ENCODE results near the gene ACSF3. TPM values are rescaled to one million over a fixed set of nuclear protein-coding genes. Genes with fewer than 3 reads are reported as not detected.

The ACSF3 gene
- total and polyA plus RNA-seq, 2 experiments from 2014 or later, result 27.6 to 32.2 TPM

GRCh38 chr16:89200124-89200849 lies 106.6 kb downstream of the ACSF3 start, which contains the start of gene SLC22A31:
Gene SLC22A31 (minus strand): TSS chr16:89200537. CDS start chr16:89200501, 36 bp downstream.
- Histone ChIP-seq H3K4me1 (ENCODE audit: low read depth) (peaks cover 8% of the 10 kb centered on the region), H3K9me3 (ENCODE audit: low read depth) (no peaks in the 10 kb centered on the region)
- DNase-seq (ENCODE audit: low read depth in 1 of 2, low spot score in 1 of 2), result no peak

GRCh38 chr16:89200850-89201411 lies 107.3 kb downstream of the ACSF3 start:
- peaks cover 61% of the 10 kb centered on the region for H3K27me3 ChIP-seq
- H3K27ac ChIP-seq, result no peak overlapping the region
- no peak for DNase-seq (ENCODE audit: low read depth in 1 of 2, low spot score in 1 of 2)
- H3K4me1 ChIP-seq (ENCODE audit: low read depth), result peaks cover 8% of the 10 kb centered on the region
- H3K4me3 ChIP-seq, result peak overlapping the region; percentile 38
- no peaks in the 10 kb centered on the region for H3K36me3 ChIP-seq
- no peaks in the 10 kb centered on the region for H3K9me3 ChIP-seq (ENCODE audit: low read depth)
- TF ChIP-seq CTCF (IDR thresholded peaks at IDR 0.05; ENCODE audit: low read depth, low read length), result no peak

More at GRCh38 chr16:89200124-89200849, 106.6 kb downstream of the ACSF3 start, which contains the start of gene SLC22A31:
- no peak within 1 kb of the TSS for H3K27ac ChIP-seq
- H3K36me3 ChIP-seq, result no peaks in the 10 kb centered on the region
- peak within 1 kb of the TSS; percentile 38 for H3K4me3 ChIP-seq
- H3K27me3 ChIP-seq, result peaks cover 61% of the 10 kb centered on the region
- no peak for TF ChIP-seq CTCF (IDR thresholded peaks at IDR 0.05; ENCODE audit: low read depth, low read length)

GRCh38 chr16:89201439-89202377 lies 108.1 kb downstream of the ACSF3 start:
- Histone ChIP-seq H3K9me3 (ENCODE audit: low read depth) (no peaks in the 10 kb centered on the region), H3K27me3 (peaks cover 65% of the 10 kb centered on the region), H3K4me3 (peak overlapping the region; percentile 38), H3K4me1 (ENCODE audit: low read depth) (peaks cover 8% of the 10 kb centered on the region), H3K27ac (no peak overlapping the region), H3K36me3 (no peaks in the 10 kb centered on the region)
- TF ChIP-seq CTCF (IDR thresholded peaks at IDR 0.05; ENCODE audit: low read depth, low read length), result no peak
- peak; percentile 70 to 95 for DNase-seq (ENCODE audit: low read depth in 1 of 2, low spot score in 1 of 2)

- H3K4me1 ChIP-seq (ENCODE audit: low read depth), result peaks cover 8% of the 10 kb centered on the region
- peaks cover 66% of the 10 kb centered on the region for H3K27me3 ChIP-seq
- peak overlapping the region; percentile 36 for H3K4me3 ChIP-seq
- H3K36me3 ChIP-seq, result no peaks in the 10 kb centered on the region
- no peak for TF ChIP-seq CTCF (IDR thresholded peaks at IDR 0.05; ENCODE audit: low read depth, low read length)
- no peaks in the 10 kb centered on the region for H3K9me3 ChIP-seq (ENCODE audit: low read depth)
- DNase-seq (ENCODE audit: low read depth in 1 of 2, low spot score in 1 of 2), result no peak
- no peak overlapping the region for H3K27ac ChIP-seq
Measured at GRCh38 chr16:89202422-89203215, 109.0 kb downstream of the ACSF3 start.

Other genes with a start within 250 kb of the ACSF3 start
- 28.3 and 29.5 TPM in 2 replicates for gene GALNS, start 236.9 kb upstream of the ACSF3 start, total RNA-seq
- gene GALNS, start 236.9 kb upstream of the ACSF3 start, polyA plus RNA-seq, result 23.4 and 31.0 TPM in 2 replicates
- gene TRAPPC2L, start 236.7 kb upstream of the ACSF3 start, total RNA-seq, result 30.9 and 42.0 TPM in 2 replicates
- 114 and 130 TPM in 2 replicates for gene TRAPPC2L, start 236.7 kb upstream of the ACSF3 start, polyA plus RNA-seq
- not detected in 2 replicates for gene PABPN1L, start 227.2 kb upstream of the ACSF3 start, total RNA-seq
- 0.32 TPM in 1 of 2 replicates, not detected in the other for gene PABPN1L, start 227.2 kb upstream of the ACSF3 start, polyA plus RNA-seq
- gene CBFA2T3, start 116.6 kb upstream of the ACSF3 start, total RNA-seq, result 0.21 and 0.69 TPM in 2 replicates
- 1.5 and 3.3 TPM in 2 replicates for gene CBFA2T3, start 116.6 kb upstream of the ACSF3 start, polyA plus RNA-seq
- gene CDH15, start 77.9 kb downstream of the ACSF3 start, total RNA-seq, result 0.92 and 1.5 TPM in 2 replicates
- 0.78 and 1.4 TPM in 2 replicates for gene CDH15, start 77.9 kb downstream of the ACSF3 start, polyA plus RNA-seq
- gene SLC22A31, start 106.7 kb downstream of the ACSF3 start, total RNA-seq, result 3.1 and 39.4 TPM in 2 replicates
- gene SLC22A31, start 106.7 kb downstream of the ACSF3 start, polyA plus RNA-seq, result 10.9 and 36.3 TPM in 2 replicates
- gene ZNF778, start 123.9 kb downstream of the ACSF3 start, total RNA-seq, result 25.8 and 31.8 TPM in 2 replicates
- gene ZNF778, start 123.9 kb downstream of the ACSF3 start, polyA plus RNA-seq, result 4.1 and 9.5 TPM in 2 replicates